ENCODE measurements around the gene PLEKHM2. TPM values are rescaled to one million over a fixed set of nuclear protein-coding genes. Genes with fewer than 3 reads are reported as not detected.
A peak's percentile ranks its signal among the peaks of the same experiment; 100 is the strongest.

Gene PLEKHM2
- polyA plus RNA-seq, 1 donor (not counting 4 experiments of a cell fraction or from before 2014, with no cell fraction given): 30.0 TPM

- H3K79me2 ChIP-seq (ENCODE audit: control insufficient read depth, insufficient read depth, low read length): peaks cover 57% of the 10 kb centered on the region
These were observed 76.5 kb downstream of the PLEKHM2 start for GRCh38 chr1:15760520-15761211.

GRCh38 chr1:15761366-15762128 is 77.4 kb downstream of the PLEKHM2 start:
- H3K4me3 ChIP-seq (ENCODE audit: control insufficient read depth in 2 of 3, extremely low read depth in 1 of 3, insufficient read depth in 2 of 3, low read depth in 1 of 3, low read length in 3 of 3): peak overlapping the region in 1 of 3 experiments; percentile 64
- TF ChIP-seq CTCF (optimal IDR thresholded peaks at IDR 0.05 in 1 of 3, IDR thresholded peaks at IDR 0.05 in 1 of 3, conservative IDR thresholded peaks at IDR 0.05 in 1 of 3; ENCODE audit: extremely low read depth in 1 of 3, insufficient read depth in 2 of 3, low read length in 3 of 3): no peak
- TF ChIP-seq EZH2 (IDR thresholded peaks at IDR 0.05; ENCODE audit: low read length): no peak
- H3K36me3 ChIP-seq (ENCODE audit: control insufficient read depth in 2 of 2, extremely low read depth in 1 of 2, insufficient read depth in 2 of 2, low read length in 2 of 2): peaks cover 3 to 25% of the 10 kb centered on the region in 2 experiments
- H3K4me2 ChIP-seq (ENCODE audit: control insufficient read depth, extremely low read depth, insufficient read depth, low read depth, low read length): peak overlapping the region; percentile 87
- H3K27ac ChIP-seq (ENCODE audit: control insufficient read depth, insufficient read depth, low read length): peak overlapping the region; percentile 44
- H3K4me1 ChIP-seq (ENCODE audit: control insufficient read depth, extremely low read depth, insufficient read depth, low read length): peaks cover 53% of the 10 kb centered on the region
- DNase-seq (ENCODE audit: low read depth, low spot score) (no peak), FAIRE-seq (peak; percentile 34)
- no peaks in the 10 kb centered on the region for H3K9me3 ChIP-seq (ENCODE audit: control insufficient read depth, low read depth, low read length)
- peaks cover 61% of the 10 kb centered on the region for H3K79me2 ChIP-seq (ENCODE audit: control insufficient read depth, insufficient read depth, low read length)
- no peak overlapping the region for H2AFZ ChIP-seq (ENCODE audit: control insufficient read depth, low read length)
- dilution Hi-C loops (cut with MboI; ENCODE audit: extremely low pct_ligation_motif_present, low sequenced_read_pairs): no loop called here
- H3K27me3 ChIP-seq (ENCODE audit: control insufficient read depth, extremely low read depth, insufficient read depth, low read length): no peaks in the 10 kb centered on the region
- peak overlapping the region; percentile 65 for H3K9ac ChIP-seq (ENCODE audit: control insufficient read depth, extremely low read depth, insufficient read depth, low read length)
- no peaks in the 10 kb centered on the region for H4K20me1 ChIP-seq (ENCODE audit: control insufficient read depth, extremely low read depth, insufficient read depth, low read length)
- H3K9me1 ChIP-seq (ENCODE audit: control insufficient read depth, extremely low read depth, insufficient read depth, low read length): no peaks in the 10 kb centered on the region

More at GRCh38 chr1:15760520-15761211, 76.5 kb downstream of the PLEKHM2 start:
- Histone ChIP-seq H3K27me3 (ENCODE audit: control insufficient read depth, extremely low read depth, insufficient read depth, low read length) (no peaks in the 10 kb centered on the region), H3K9ac (ENCODE audit: control insufficient read depth, extremely low read depth, insufficient read depth, low read length) (peak overlapping the region; percentile 65), H4K20me1 (ENCODE audit: control insufficient read depth, extremely low read depth, insufficient read depth, low read length) (no peaks in the 10 kb centered on the region), H3K36me3 (ENCODE audit: control insufficient read depth in 2 of 2, extremely low read depth in 1 of 2, insufficient read depth in 2 of 2, low read length in 2 of 2) (peaks cover 3 to 21% of the 10 kb centered on the region in 2 experiments), H3K4me1 (ENCODE audit: control insufficient read depth, extremely low read depth, insufficient read depth, low read length) (peaks cover 50% of the 10 kb centered on the region), H3K4me3 (ENCODE audit: control insufficient read depth in 2 of 3, extremely low read depth in 1 of 3, insufficient read depth in 2 of 3, low read depth in 1 of 3, low read length in 3 of 3) (peak overlapping the region; percentile 23 to 88 (median 64)), H3K27ac (ENCODE audit: control insufficient read depth, insufficient read depth, low read length) (peak overlapping the region; percentile 44), H3K9me3 (ENCODE audit: control insufficient read depth, low read depth, low read length) (no peaks in the 10 kb centered on the region), H2AFZ (ENCODE audit: control insufficient read depth, low read length) (no peak overlapping the region), H3K4me2 (ENCODE audit: control insufficient read depth, extremely low read depth, insufficient read depth, low read depth, low read length) (peak overlapping the region; percentile 87), H3K9me1 (ENCODE audit: control insufficient read depth, extremely low read depth, insufficient read depth, low read length) (no peaks in the 10 kb centered on the region)
- TF ChIP-seq EZH2 (IDR thresholded peaks at IDR 0.05; ENCODE audit: low read length): no peak
- TF ChIP-seq CTCF (optimal IDR thresholded peaks at IDR 0.05 in 1 of 3, IDR thresholded peaks at IDR 0.05 in 1 of 3, conservative IDR thresholded peaks at IDR 0.05 in 1 of 3; ENCODE audit: extremely low read depth in 1 of 3, insufficient read depth in 2 of 3, low read length in 3 of 3): no peak
- FAIRE-seq (peak; percentile 85), DNase-seq (ENCODE audit: low read depth, low spot score) (no peak)
- dilution Hi-C loops (cut with MboI; ENCODE audit: extremely low pct_ligation_motif_present, low sequenced_read_pairs): no loop called here

Data from keratinocyte (primary cell).